ENCODE data around the gene ZNF436. TPM values are rescaled to one million over a fixed set of nuclear protein-coding genes. Genes with fewer than 3 reads are reported as not detected.

The ZNF436 gene
- total and polyA plus RNA-seq, 2 experiments from 2014 or later, result 0.23 to 1.0 TPM

DNA sequence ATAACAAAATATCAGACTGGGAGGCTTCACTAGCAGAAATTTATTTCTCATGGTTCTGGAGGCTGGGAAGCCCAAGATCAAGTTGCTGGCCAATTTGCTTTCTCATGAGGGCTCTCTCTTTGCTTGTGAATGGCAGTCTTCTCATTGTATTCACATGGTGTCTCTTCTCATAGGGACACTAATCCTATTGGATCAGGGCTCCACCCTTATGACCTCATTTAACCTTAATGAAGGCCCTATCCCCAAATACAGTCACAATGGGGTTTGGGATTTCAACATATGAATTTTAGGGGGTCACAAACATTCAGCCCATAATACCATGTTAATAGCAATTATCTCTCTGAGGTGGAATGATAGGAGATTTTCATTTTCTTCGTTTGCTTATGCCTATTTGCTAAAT, 29.6 kb upstream of the ZNF436 start:
- no peak overlapping the region for H3K27ac ChIP-seq (ENCODE audit: low read depth)
- no peaks in the 10 kb centered on the region for H4K20me1 ChIP-seq (replicated peaks; ENCODE audit: insufficient read depth)
- DNase-seq (ENCODE audit: low spot score), result no peak
- H3K27ac Mint-ChIP-seq, result no peak overlapping the region
- H2AFZ ChIP-seq, result no peak overlapping the region
- H3K4me1 Mint-ChIP-seq, result peaks cover 19% of the 10 kb centered on the region
- H3K4me1 ChIP-seq (ENCODE audit: insufficient read depth), result peaks cover 11% of the 10 kb centered on the region
- ATAC-seq, result no peak
- no peak overlapping the region for H3K4me3 ChIP-seq
- H3K27me3 Mint-ChIP-seq (ENCODE audit: insufficient read depth, low read depth, poor library complexity), result peaks cover 81% of the 10 kb centered on the region
- H3K9me3 Mint-ChIP-seq, result no peaks in the 10 kb centered on the region; the same call in 2 of the 3 replicates
- peaks cover 90% of the 10 kb centered on the region for H3K27me3 ChIP-seq (ENCODE audit: insufficient read depth)
- no peaks in the 10 kb centered on the region for H3K79me2 ChIP-seq (replicated peaks; ENCODE audit: insufficient read depth)
- 0 out of 2 replicates have a peak, but pooled peaks cover 2% of the 10 kb centered on the region for H3F3A ChIP-seq (replicated peaks; ENCODE audit: low read depth)
- no peak overlapping the region for H3K4me2 ChIP-seq
- H3K36me3 Mint-ChIP-seq (ENCODE audit: low read depth), result no peaks in the 10 kb centered on the region
- H3K36me3 ChIP-seq (ENCODE audit: insufficient read depth), result no peaks in the 10 kb centered on the region
- TF ChIP-seq, protein P1, sequence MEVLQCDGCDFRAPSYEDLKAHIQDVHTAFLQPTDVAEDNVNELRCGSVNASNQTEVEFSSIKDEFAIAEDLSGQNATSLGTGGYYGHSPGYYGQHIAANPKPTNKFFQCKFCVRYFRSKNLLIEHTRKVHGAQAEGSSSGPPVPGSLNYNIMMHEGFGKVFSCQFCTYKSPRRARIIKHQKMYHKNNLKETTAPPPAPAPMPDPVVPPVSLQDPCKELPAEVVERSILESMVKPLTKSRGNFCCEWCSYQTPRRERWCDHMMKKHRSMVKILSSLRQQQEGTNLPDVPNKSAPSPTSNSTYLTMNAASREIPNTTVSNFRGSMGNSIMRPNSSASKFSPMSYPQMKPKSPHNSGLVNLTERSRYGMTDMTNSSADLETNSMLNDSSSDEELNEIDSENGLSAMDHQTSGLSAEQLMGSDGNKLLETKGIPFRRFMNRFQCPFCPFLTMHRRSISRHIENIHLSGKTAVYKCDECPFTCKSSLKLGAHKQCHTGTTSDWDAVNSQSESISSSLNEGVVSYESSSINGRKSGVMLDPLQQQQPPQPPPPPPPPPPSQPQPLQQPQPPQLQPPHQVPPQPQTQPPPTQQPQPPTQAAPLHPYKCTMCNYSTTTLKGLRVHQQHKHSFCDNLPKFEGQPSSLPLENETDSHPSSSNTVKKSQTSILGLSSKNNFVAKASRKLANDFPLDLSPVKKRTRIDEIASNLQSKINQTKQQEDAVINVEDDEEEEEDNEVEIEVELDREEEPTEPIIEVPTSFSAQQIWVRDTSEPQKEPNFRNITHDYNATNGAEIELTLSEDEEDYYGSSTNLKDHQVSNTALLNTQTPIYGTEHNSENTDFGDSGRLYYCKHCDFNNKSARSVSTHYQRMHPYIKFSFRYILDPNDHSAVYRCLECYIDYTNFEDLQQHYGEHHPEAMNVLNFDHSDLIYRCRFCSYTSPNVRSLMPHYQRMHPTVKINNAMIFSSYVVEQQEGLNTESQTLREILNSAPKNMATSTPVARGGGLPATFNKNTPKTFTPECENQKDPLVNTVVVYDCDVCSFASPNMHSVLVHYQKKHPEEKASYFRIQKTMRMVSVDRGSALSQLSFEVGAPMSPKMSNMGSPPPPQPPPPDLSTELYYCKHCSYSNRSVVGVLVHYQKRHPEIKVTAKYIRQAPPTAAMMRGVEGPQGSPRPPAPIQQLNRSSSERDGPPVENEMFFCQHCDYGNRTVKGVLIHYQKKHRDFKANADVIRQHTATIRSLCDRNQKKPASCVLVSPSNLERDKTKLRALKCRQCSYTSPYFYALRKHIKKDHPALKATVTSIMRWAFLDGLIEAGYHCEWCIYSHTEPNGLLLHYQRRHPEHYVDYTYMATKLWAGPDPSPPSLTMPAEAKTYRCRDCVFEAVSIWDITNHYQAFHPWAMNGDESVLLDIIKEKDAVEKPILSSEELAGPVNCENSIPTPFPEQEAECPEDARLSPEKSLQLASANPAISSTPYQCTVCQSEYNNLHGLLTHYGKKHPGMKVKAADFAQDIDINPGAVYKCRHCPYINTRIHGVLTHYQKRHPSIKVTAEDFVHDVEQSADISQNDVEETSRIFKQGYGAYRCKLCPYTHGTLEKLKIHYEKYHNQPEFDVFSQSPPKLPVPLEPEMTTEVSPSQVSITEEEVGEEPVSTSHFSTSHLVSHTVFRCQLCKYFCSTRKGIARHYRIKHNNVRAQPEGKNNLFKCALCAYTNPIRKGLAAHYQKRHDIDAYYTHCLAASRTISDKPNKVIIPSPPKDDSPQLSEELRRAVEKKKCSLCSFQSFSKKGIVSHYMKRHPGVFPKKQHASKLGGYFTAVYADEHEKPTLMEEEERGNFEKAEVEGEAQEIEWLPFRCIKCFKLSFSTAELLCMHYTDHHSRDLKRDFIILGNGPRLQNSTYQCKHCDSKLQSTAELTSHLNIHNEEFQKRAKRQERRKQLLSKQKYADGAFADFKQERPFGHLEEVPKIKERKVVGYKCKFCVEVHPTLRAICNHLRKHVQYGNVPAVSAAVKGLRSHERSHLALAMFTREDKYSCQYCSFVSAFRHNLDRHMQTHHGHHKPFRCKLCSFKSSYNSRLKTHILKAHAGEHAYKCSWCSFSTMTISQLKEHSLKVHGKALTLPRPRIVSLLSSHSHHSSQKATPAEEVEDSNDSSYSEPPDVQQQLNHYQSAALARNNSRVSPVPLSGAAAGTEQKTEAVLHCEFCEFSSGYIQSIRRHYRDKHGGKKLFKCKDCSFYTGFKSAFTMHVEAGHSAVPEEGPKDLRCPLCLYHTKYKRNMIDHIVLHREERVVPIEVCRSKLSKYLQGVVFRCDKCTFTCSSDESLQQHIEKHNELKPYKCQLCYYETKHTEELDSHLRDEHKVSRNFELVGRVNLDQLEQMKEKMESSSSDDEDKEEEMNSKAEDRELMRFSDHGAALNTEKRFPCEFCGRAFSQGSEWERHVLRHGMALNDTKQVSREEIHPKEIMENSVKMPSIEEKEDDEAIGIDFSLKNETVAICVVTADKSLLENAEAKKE (CRISPR knock-in tag; IDR thresholded peaks at IDR 0.05), result no peak
- TF ChIP-seq, protein P2, sequence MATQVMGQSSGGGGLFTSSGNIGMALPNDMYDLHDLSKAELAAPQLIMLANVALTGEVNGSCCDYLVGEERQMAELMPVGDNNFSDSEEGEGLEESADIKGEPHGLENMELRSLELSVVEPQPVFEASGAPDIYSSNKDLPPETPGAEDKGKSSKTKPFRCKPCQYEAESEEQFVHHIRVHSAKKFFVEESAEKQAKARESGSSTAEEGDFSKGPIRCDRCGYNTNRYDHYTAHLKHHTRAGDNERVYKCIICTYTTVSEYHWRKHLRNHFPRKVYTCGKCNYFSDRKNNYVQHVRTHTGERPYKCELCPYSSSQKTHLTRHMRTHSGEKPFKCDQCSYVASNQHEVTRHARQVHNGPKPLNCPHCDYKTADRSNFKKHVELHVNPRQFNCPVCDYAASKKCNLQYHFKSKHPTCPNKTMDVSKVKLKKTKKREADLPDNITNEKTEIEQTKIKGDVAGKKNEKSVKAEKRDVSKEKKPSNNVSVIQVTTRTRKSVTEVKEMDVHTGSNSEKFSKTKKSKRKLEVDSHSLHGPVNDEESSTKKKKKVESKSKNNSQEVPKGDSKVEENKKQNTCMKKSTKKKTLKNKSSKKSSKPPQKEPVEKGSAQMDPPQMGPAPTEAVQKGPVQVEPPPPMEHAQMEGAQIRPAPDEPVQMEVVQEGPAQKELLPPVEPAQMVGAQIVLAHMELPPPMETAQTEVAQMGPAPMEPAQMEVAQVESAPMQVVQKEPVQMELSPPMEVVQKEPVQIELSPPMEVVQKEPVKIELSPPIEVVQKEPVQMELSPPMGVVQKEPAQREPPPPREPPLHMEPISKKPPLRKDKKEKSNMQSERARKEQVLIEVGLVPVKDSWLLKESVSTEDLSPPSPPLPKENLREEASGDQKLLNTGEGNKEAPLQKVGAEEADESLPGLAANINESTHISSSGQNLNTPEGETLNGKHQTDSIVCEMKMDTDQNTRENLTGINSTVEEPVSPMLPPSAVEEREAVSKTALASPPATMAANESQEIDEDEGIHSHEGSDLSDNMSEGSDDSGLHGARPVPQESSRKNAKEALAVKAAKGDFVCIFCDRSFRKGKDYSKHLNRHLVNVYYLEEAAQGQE (IDR thresholded peaks at IDR 0.05; ENCODE audit: unreplicated experiment), result no peak
- TF ChIP-seq STAT1 (IDR thresholded peaks at IDR 0.05; ENCODE audit: unreplicated experiment) (no peak), POLR2AphosphoS5 (IDR thresholded peaks at IDR 0.05; ENCODE audit: low read depth) (no peak), EZH2 (IDR thresholded peaks at IDR 0.05; ENCODE audit: low read depth, unreplicated experiment) (no peak), JUNB (IDR thresholded peaks at IDR 0.05; ENCODE audit: unreplicated experiment) (no peak), CTCF (conservative IDR thresholded peaks at IDR 0.05; ENCODE audit: low read depth in 2 of 2) (no peak), NANOG (IDR thresholded peaks at IDR 0.05; ENCODE audit: borderline replicate concordance) (no peak), EZH2phosphoT487 (IDR thresholded peaks at IDR 0.05; ENCODE audit: unreplicated experiment) (no peak), ZNF331 (CRISPR knock-in tag; IDR thresholded peaks at IDR 0.05; ENCODE audit: low read depth) (no peak), ZNF114 (CRISPR knock-in tag; IDR thresholded peaks at IDR 0.05) (no peak), CREB1 (CRISPR knock-in tag; IDR thresholded peaks at IDR 0.05; ENCODE audit: low read depth) (no peak)
- TF ChIP-seq, protein P3, sequence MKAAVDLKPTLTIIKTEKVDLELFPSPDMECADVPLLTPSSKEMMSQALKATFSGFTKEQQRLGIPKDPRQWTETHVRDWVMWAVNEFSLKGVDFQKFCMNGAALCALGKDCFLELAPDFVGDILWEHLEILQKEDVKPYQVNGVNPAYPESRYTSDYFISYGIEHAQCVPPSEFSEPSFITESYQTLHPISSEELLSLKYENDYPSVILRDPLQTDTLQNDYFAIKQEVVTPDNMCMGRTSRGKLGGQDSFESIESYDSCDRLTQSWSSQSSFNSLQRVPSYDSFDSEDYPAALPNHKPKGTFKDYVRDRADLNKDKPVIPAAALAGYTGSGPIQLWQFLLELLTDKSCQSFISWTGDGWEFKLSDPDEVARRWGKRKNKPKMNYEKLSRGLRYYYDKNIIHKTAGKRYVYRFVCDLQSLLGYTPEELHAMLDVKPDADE (IDR thresholded peaks at IDR 0.05), result no peak
- no peaks in the 10 kb centered on the region for H3K9me2 ChIP-seq (ENCODE audit: insufficient read depth)
- H3K4me3 Mint-ChIP-seq, result no peak overlapping the region

Measured in GM23338 (cell line).